Measurements from ENCODE around the gene STH. TPM values are rescaled to one million over a fixed set of nuclear protein-coding genes. Genes with fewer than 3 reads are reported as not detected.

The STH gene
- total RNA-seq, 2 experiments from 2014 or later, result not detected

DNA sequence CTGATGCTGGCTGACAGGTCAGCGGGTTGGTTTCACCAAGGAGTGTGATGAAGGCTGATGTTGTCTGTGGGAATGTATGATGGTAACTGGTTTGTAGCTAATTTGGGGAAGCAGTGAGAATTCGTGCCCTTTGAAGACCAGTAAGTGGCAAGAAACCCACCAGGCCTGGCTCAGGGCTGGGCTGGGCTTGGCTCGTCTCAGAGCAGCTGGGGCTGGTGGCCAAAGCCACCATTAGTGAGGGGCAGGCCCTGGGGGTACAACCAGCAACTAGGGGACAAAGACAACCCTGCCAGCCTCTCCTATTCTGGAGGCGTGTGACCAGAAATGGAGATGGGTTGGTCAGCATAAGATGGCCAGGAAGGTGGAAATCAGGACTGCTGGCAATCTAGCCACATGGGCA lies 13.0 kb upstream of the STH start:
- H3K36me3 ChIP-seq (ENCODE audit: insufficient read depth, low read length), result no peaks in the 10 kb centered on the region
- no peak overlapping the region for H3K4me3 Mint-ChIP-seq
- intact Hi-C loops (cut with DNase I, micrococcal nuclease), result no loop called here
- H3K36me3 Mint-ChIP-seq (ENCODE audit: low read depth), result no peaks in the 10 kb centered on the region
- no peaks in the 10 kb centered on the region for H3K27me3 Mint-ChIP-seq
- H3K9me3 Mint-ChIP-seq, result no peaks in the 10 kb centered on the region
- H3K27ac ChIP-seq (ENCODE audit: low read depth in 1 of 2, low read length in 2 of 2), result no peak overlapping the region
- H3K9me3 ChIP-seq (ENCODE audit: control insufficient read depth in 1 of 2, insufficient read depth in 1 of 2, low read length in 2 of 2), result no peaks in the 10 kb centered on the region
- H3K27me3 ChIP-seq (ENCODE audit: control insufficient read depth in 1 of 2, insufficient read depth in 2 of 2, low read length in 2 of 2), result no peaks in the 10 kb centered on the region
- H3K27ac Mint-ChIP-seq, result no peak overlapping the region
- no peaks in the 10 kb centered on the region for H3K4me1 ChIP-seq (ENCODE audit: insufficient read depth, low read length)
- CTCF ChIA-PET, result no interaction called here
- no peaks in the 10 kb centered on the region for H3K4me1 Mint-ChIP-seq (ENCODE audit: low read depth)
- POLR2A ChIA-PET, result no interaction called here
- DNase-seq (no peak), ATAC-seq (ENCODE audit: poor library complexity) (no peak)
- no peak overlapping the region for H3K4me3 ChIP-seq (ENCODE audit: low read length)
- TF ChIP-seq CTCF (IDR thresholded peaks at IDR 0.05), result no peak

DNA sequence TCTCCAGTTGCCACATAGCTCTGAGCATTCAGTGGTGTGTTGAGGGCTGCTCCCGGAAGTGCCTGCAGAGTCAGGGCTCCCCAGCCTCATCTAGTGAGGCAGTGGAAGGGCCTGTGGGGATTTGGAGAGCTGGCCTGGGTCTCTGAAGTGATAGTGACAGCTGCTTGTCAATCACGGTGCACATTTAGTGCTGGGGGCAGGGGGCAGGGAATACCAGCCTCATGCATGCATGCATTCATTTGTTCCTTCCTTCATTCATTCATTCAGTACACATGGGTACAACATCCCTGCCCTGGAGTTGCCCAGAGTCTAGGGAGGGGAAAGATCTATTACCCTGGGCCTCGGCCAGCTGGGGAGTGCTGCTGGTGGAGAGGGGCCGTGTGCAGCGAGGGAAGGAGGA lies 11.3 kb upstream of the STH start:
- ChIA-PET CTCF (no interaction called here), POLR2A (no interaction called here)
- ATAC-seq (ENCODE audit: poor library complexity), result no peak
- intact Hi-C loops (cut with DNase I, micrococcal nuclease), result no loop called here
- Mint-ChIP-seq H3K4me3 (no peak overlapping the region), H3K27ac (no peak overlapping the region), H3K36me3 (ENCODE audit: low read depth) (no peaks in the 10 kb centered on the region), H3K9me3 (no peaks in the 10 kb centered on the region), H3K27me3 (no peaks in the 10 kb centered on the region), H3K4me1 (ENCODE audit: low read depth) (no peaks in the 10 kb centered on the region)
- no peak for DNase-seq
- Histone ChIP-seq H3K36me3 (ENCODE audit: insufficient read depth, low read length) (no peaks in the 10 kb centered on the region), H3K27me3 (ENCODE audit: control insufficient read depth in 1 of 2, insufficient read depth in 2 of 2, low read length in 2 of 2) (no peaks in the 10 kb centered on the region), H3K27ac (ENCODE audit: low read depth in 1 of 2, low read length in 2 of 2) (no peak overlapping the region), H3K4me3 (ENCODE audit: low read length) (no peak overlapping the region), H3K4me1 (ENCODE audit: insufficient read depth, low read length) (no peaks in the 10 kb centered on the region), H3K9me3 (ENCODE audit: control insufficient read depth in 1 of 2, insufficient read depth in 1 of 2, low read length in 2 of 2) (no peaks in the 10 kb centered on the region)
- no peak for TF ChIP-seq CTCF (IDR thresholded peaks at IDR 0.05)

DNA sequence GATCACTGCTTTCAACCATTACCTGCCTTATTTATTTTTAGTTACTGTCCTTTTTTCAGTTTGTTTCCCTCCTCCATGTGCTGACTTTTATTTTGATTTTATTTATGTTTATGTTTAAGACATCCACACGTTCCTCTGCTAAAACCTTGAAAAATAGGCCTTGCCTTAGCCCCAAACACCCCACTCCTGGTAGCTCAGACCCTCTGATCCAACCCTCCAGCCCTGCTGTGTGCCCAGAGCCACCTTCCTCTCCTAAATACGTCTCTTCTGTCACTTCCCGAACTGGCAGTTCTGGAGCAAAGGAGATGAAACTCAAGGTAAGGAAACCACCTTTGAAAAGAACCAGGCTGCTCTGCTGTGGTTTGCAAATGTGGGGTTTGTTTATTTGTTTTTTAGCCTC lies 9.3 kb upstream of the STH start:
- no peak overlapping the region for H3K4me3 Mint-ChIP-seq

More for the DNA sequence above, 9.3 kb upstream of the STH start:
- Histone ChIP-seq H3K27me3 (ENCODE audit: control insufficient read depth in 1 of 2, insufficient read depth in 2 of 2, low read length in 2 of 2) (no peaks in the 10 kb centered on the region), H3K36me3 (ENCODE audit: insufficient read depth, low read length) (no peaks in the 10 kb centered on the region), H3K27ac (ENCODE audit: low read depth in 1 of 2, low read length in 2 of 2) (no peak overlapping the region), H3K4me3 (ENCODE audit: low read length) (no peak overlapping the region), H3K9me3 (ENCODE audit: control insufficient read depth in 1 of 2, insufficient read depth in 1 of 2, low read length in 2 of 2) (no peaks in the 10 kb centered on the region), H3K4me1 (ENCODE audit: insufficient read depth, low read length) (no peaks in the 10 kb centered on the region)
- POLR2A ChIA-PET, result no interaction called here
- intact Hi-C loops (cut with DNase I, micrococcal nuclease), result no loop called here
- H3K4me1 Mint-ChIP-seq (ENCODE audit: low read depth), result no peaks in the 10 kb centered on the region
- no peak overlapping the region for H3K27ac Mint-ChIP-seq
- no peaks in the 10 kb centered on the region for H3K9me3 Mint-ChIP-seq
- ATAC-seq (ENCODE audit: poor library complexity) (no peak), DNase-seq (no peak)
- no peaks in the 10 kb centered on the region for H3K27me3 Mint-ChIP-seq
- CTCF ChIA-PET, result no interaction called here
- no peaks in the 10 kb centered on the region for H3K36me3 Mint-ChIP-seq (ENCODE audit: low read depth)
- no peak for TF ChIP-seq CTCF (IDR thresholded peaks at IDR 0.05)
